ENCODE measurements around the gene ACVR1B.
A peak's percentile ranks its signal among the peaks of the same experiment; 100 is the strongest.

Gene ACVR1B

DNA sequence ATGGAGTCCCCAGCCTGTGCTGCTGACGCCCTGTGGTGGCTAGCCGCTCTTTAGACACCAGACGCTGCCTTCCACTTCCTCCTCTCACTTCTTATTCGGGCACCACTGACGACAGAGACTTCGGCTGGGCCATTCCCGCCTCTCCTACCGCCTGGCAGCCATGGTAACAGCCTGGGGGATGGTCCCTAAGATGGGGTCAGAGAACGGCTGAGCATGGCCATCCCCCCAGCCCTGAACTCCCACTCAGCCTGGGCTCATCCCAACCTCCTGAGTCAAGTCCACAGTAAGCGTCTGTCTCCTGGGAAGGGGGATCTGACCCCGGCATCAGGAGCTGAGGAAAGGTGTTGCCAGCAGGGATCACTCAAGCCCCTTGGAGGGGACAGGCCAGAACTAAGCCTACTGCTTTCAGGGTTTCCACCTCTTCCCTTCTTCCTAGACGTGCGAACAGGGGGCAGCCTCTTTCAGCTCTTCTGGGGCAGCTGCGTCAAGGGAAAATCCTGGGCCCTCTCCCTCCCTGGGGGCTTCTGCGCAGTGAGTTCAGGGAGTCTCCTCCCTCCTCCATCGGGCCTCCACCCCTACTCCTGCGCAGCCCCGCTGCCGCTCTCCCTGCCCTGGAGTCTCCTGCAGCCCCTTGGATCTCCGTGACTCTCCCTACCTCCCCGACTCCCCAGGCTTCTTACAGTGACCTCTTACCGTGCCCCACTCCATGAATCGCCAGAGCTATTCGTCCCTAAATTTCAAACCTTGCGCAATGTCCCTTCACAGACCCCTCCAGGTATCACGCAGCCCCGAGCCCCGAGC lies 54.6 kb downstream of the ACVR1B start:
- peak; percentile 46 for DNase-seq

DNA sequence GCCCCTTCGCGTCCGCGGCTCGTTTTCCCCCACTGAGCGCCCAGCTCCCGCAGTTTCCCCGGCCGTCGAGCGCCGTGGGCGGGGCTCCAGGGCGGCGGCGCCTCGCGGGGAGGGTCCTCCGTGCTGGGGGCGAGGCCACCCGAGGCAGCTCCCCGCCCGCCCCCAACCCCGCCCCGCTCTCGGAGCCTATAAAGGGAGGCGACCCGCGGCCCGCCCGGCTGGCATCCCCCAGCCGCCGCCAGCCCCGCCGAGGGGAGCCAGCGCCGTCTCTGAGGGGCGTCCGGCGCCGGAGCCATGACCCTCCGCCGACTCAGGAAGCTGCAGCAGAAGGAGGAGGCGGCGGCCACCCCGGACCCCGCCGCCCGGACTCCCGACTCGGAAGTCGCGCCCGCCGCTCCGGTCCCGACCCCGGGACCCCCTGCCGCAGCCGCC lies 55.2 kb downstream of the ACVR1B start, which contains the start of gene TAMALIN:
Gene TAMALIN (plus strand): TSS at position 221 of the 432 bp plus-strand sequence. CDS start 74 bp downstream, at position 295.
- DNase-seq = peak; percentile 91

DNA sequence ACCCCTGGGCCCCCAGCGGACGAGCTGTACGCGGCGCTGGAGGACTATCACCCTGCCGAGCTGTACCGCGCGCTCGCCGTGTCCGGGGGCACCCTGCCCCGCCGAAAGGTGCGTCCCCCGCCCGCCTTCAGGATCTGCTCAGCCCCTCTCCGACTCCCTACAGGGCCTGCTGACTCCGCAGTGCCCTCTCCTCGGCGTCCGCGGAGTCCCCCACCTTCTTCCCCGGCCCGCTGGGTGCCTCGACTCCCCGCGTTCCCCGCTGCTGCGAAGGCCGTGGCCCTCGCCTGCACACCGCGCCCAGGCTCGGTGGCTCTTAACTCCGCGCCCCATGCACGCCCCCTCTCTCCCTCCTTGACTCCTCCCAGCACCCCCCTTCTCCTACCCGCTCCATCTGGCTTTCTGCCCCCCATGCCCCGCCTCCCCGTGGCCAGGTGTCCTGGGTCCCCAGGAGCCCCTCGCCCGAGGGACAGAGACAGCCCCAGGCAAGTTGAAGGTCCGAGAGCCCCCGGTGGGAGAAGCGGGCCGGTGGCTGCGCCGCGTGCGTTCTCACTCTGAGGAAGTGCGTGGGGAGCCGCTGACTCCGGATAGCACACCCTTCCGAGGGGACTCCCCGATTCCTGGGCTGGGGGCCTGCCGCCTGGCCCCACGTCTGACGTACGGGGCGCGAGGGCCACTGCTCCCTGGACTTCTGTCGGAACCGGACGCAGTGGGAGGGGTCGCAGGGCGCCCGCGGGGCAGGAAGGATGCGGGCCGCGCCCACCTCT lies 55.8 kb downstream of the ACVR1B start:
- DNase-seq = peak; percentile 74

DNA sequence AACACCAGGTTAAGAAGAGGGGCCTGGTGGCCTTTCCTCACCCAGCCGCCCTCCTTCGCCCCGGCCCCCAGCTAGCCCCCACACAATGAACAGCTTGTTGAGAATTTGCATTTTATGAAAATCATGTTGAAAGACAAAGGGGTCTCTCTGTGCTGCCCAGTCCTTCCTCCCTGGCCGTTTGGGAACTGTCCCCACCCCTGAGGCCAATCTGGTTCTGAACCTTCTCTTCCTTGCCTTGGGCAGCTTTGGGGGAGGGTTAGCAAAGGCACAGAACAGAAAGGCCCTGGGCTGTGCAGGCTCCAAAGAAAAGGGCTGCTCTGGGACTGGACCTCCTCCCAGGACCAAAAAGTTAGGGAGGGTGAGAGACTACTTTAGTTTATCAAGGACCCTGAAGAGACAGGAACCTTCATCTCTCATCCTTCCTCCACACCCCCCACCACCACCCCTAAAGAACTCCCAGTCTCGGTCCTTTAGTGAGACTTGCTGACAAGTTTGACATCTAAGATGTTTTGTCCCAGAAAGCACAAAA lies 56.5 kb downstream of the ACVR1B start:
- DNase-seq = no peak

DNA sequence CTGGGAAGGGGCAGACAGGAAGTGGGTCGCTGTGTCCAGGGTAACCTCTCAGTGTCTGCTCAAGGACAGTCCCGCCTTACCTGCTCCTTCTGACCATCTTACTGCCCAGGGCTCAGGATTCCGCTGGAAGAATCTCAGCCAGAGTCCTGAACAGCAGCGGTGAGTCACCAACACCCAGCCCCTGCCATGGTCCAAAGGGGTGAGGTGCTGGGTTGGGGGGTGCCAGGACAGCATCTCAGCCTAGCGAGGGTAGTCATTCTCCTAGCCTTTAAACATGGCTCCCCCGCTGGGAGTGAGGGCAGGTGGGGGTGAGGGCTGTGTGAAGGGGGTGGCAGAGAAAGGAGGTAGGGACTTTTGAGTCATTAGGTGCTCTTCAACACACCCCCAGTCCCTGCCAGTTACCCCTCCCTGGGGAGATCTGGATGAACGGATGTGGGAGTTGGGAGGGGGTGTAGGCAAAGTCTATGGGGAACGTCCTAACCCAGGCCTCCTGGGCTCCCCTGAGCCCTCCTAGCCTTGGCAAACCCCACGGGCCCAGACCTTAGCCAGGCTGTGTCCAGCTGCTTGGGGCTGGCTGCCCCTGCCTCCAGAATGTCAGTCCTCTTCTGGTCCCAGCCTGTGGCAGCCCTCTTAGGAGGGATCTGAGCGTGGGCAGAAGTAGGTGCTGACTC lies 57.7 kb downstream of the ACVR1B start:
- peak; percentile 42 for DNase-seq

DNA sequence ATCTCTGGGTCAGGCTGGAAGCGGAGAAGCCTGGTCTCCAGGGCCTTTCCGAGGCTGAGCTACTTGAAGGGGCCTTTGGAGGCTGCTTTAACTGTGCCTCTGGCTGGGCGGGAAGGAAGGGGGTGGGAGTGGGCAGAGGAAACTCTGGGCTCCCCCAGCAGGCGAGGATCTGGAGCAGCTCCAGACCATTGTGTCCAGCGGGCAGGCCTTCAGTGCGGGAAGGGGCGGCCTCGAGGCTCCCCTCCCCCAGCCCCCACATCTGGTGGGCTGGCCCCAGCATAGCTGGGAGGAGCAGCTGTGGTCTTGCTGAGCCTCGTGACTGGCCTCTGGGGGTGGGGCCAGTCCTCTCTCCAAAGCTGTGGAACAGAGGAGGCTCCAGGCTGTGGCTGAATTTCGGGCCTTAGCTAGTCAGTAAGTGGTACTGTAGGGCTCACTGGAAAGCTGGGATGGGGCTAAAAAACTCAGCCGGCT lies 58.7 kb downstream of the ACVR1B start:
- DNase-seq = peak; percentile 92

DNA sequence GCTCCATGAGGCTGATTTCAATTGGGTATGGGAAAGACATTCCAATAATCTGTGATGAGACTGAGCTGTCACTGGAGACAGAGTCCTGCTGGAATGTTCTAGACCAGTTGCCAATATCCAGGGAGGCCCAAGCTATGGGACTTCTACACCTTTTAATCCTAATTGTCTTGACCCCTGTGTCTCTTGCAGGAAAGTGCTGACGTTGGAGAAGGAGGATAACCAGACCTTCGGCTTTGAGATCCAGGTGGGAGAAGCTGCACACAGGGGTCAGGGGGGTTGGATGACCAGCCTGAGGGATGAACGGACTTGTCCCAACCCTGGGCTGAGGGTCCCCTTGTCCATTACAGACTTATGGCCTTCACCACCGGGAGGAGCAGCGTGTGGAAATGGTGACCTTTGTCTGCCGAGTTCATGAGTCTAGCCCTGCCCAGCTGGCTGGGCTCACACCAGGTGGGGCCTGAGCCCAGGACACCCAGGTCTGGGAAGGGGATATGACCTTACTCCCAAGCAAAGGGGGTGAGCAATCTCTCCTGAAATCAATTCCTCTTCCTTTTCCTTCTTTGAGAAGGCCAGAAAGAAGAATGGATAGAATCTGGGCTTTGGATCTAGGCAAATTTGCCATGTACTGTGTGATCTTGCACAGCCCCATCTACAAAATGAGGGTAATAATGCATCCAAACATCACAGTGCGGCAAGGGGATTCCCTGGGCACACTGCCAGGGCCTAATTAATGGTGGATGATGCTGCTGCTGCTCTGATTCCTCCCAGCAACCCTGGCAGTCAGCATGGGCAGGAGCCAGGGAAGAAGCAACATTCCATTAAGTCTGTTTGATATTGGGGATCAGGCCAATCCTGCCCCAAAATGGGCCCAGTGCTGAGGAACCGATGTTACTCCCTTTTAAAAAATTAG lies 59.4 kb downstream of the ACVR1B start:
- DNase-seq = peak; percentile 86

DNA sequence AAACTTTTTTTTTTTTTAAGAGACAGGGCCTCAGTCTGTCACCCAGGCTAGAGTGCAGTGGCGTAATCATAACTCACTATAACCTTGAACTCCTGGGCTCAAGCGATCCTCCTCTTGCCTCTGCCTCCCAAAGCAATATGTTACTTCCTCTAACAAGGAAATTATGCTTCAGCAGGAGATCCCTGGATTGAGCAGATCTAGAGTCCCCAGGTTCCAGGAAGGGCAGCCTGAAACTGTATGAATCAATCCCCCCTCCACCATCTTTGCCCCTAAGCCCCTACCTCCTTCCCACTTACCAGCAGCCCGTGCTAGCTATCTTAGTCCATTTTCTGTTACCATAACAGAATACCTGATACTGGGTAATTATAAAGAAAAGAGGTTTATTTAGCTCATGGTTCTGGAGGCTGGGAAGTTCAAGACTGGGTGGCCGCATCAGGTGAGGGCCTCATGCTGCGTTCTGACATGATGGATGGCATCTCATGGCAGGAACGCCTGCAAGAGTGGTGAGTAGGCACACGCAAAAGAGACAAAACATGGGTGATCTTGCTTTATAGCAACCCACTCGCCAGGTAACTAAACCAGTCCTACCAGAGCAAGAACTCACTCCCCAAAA lies 60.2 kb downstream of the ACVR1B start:
- peak; percentile 46 for DNase-seq

DNA sequence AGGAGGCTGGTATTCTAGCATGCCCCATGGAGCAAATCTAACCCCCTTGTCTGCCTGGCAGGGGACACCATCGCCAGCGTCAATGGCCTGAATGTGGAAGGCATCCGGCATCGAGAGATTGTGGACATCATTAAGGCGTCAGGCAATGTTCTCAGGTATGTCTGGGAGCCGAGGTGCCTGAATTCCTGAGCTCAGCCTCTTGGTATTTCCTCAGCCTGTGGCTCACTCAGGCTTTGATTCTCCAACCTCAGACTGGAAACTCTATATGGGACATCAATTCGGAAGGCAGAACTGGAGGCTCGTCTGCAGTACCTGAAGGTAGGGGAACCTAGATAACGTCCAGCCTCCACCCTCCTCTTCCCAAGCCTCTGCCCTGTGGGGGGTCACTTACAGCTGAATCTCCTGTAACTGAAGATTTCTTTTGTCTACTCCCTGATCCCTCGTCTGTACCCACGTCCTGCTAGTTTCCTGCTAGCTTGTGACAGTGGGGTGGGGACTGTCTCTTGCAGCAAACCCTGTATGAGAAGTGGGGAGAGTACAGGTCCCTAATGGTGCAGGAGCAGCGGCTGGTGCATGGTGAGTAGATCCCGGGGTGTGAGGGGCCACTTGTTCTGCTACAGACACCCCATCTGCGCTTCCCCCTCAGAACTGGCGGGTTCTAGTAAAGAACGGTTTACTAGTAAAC lies 62.3 kb downstream of the ACVR1B start:
- no peak for DNase-seq

DNA sequence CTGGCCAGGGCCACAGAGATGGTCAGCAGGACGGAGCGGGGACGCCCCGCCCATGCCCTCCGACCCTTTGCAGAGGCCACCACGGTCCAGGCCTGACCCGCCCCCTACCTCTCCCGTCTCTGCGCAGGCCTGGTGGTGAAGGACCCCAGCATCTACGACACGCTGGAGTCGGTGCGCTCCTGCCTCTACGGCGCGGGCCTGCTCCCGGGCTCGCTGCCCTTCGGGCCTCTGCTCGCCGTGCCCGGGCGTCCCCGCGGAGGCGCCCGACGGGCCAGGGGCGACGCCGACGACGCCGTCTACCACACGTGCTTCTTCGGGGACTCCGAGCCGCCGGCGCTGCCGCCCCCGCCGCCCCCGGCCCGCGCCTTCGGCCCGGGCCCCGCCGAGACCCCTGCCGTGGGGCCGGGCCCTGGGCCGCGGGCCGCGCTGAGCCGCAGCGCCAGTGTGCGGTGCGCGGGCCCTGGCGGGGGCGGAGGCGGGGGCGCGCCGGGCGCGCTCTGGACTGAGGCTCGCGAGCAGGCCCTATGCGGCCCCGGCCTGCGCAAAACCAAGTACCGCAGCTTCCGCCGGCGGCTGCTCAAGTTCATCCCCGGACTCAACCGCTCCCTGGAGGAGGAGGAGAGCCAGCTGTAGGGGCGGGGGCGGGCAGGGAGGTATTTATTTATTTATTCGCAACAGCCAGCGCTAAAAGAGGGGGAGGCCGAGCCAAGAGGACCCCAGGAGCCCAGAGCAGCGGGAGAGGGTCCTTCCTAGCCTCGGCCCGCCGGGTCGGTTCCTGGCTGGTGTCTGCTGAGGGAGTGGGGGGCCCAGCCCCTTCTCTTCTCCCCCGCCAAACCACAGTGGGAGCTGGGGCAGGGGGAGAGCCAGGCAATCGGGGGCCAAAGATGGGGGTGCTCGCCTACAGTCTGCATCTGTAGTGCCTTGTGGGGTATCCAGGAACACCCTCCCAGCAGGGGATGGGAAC lies 63.4 kb downstream of the ACVR1B start:
- DNase-seq = no peak

DNA sequence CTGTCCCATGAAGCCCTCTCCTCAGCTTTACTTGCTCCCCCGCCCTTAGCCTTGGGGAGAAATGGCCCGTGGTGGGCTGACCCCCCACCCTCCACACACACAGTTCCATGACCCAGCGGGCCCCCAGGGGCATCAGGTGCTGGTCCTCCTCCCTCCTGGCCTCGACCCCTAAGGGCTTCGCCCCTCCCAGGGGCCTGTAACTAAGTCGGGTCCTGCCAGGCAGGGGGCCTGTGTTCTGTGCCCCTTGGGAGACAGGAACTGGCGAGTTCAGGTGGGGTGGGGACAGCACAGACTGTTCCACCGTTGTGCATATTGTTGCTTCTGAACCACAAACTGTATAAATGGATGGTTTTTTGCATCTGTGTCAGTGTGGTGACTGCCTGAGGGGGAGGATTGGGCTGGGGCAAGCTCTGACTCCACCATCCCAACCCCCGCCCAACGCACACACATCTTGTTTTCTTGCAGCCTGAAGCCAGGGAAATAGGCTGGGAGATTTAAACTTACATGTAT lies 64.1 kb downstream of the ACVR1B start:
- DNase-seq = no peak

DNA sequence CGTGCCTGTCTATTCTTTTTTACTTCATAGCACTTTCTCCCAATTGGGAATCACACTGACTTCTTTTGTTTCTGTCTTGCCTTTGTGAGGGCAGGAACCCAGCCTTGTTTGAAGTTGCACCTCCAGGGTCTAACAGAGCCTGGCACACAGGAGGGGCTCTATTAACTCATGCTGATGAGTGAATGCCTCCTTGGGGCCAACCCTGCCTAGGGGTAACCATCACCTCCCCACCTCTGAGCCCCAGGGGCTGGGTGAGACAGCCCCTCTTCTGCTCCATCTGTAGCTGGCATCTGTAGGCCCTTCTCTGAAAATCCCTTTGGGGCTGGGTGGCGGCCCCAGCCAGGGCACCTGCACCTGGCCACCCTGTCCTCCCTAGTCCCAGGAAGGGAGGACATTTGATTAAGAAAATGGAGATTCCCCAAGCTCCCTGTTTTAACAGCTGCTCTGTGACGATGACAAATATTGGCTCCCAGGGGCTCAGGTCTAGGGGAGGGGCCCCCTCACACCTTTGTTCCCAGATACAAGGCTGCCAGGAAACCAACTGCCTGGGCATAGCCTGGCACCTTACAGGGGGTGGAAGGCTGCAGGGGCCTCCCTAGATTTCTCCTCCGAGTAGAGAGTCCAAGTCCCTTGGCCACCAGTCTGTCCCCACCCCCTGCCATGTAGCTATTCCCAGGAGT lies 67.1 kb downstream of the ACVR1B start:
- peak; percentile 97 for DNase-seq

DNA sequence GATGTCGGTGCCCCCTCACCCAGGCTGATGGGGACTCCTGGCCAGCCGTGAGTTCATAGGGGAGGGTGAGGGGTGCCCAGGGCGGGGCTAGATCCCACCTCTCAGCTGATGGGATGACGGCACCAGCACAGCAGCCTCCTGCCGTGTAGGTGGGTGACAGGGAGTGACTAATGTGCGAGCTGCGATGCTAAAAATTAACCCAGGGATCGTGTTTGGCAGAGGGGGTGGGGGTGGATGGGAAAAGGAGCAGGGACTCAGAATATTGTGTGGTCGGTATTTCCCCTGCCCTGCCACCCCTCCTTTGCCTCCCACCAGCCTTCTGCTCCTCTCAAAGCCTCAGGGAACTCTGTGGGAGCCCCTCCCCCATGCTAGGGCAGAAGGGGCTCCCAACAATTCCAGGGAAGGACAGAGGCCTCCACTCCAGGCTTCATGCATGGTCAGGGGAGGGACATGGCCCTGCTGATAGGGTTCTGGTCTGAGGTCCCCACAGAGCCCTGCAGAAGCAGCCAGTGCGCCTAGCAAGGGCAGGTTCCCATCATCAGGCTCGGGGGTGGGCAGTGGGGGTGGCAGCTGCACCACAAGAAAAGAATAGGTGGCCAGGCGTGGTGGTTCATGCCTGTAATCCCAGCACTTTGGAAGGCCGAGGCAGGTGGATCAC lies 67.7 kb downstream of the ACVR1B start:
- peak; percentile 89 for DNase-seq

DNA sequence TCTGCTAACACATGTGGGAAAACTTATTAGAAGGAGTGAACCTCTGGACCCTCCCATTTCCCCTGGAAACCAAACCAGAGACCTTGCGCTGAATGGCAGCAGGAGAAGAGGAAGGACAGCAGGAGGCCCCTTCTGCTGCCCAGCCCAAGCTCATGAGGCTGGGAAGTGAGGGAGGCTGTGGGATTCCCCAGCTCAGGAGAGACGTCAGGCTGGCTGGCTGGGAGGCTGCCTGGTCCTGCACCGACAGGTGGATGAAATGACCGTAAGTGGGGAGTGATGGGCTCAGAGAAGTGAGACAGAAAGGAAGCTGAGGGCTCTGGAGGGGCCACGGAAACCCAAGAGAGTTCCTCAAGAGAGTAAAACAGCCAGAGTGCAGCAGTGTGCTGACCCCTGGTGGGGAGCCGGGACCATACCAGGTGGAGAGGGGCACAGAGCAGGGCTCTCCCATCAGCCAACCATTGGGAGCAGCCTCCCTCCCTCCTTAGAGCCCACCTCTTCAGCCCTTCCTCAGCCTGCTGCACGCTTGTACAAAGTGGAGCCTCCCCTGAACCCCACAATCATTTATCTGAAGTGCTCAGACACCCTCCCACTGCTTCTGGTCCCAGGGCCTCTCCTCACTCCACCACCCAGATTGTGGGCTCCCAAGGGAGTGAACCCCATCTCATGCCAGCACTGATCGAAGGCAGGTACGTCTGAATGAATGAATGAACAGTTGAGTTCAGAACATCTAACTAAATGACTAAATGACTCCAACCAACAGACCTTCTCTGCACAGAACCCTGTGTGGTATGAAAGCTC lies 69.2 kb downstream of the ACVR1B start:
- peak; percentile 80 for DNase-seq

DNA sequence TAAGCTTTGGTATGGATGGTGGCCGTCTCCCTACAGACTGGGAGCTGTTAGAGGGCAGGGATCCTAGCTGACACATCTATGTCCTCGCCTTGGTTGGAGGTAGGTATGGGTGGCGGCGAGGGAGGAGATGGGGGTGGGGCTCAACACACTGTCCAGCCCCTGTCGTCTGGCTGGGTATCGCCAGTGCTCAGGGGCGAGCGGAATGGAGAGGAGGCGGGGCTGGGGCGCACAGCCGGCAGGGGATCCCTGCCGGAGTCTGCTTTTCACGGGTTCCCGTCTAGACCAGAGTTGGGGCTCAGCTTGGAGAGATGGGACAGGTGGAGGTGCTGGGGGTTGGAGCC lies 71.3 kb downstream of the ACVR1B start:
- DNase-seq = peak; percentile 78

DNA sequence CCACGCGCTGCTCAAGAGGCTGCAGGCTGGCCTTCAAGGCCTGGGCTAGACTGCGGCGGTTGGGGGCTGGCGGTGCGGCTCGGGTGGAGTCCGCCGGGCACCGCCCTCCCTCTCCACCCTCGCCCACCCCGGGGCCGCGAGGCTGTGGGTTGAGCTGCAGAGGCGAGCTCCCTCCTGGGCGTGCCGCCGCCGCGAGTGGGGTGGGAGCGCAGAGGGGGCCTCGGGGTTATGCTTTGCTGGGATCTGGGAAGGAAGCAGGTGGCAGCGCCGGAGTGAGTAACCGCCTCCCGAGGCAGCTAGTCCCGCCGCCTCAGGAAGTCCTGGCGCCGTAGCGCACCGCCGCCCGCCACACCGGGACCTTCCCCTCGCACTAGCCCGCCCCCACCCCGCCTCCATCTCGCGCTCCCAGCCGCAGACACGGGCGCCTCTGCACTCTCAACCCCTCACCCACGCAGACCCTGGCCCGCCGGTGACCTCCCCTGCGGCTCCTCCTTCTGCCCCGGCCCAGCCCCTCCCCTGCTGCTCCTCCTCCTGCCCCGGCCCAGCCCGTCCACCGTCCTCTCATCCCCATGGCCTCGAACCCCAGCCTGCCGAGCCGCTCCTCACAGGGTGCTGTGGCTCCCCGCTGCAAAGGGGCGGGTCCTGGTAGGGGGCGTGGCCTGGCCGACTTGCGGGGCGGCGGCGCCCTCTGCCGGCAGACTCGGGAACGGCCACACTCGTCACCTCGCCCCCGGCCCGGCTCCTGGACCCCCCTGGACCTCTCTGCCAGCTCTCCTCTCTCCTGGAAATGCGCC lies 71.9 kb downstream of the ACVR1B start:
- peak; percentile 94 for DNase-seq
